HEK293T (cell line): ENCODE measurements around the gene LRTM1.

Experiments
- ELF4 ChIP-seq: fragments of 450-650 bp; IDR thresholded peaks from 2 replicates; pipeline ENCODE4 v1.6.1; 2017; ENCODE audit warnings: antibody characterized with exemption
- TF ChIP-seq, protein P1 (sequence below): fragments of 450-650 bp; IDR thresholded peaks from 2 replicates; pipeline ENCODE4 v1.6.1; 2016

DNA sequence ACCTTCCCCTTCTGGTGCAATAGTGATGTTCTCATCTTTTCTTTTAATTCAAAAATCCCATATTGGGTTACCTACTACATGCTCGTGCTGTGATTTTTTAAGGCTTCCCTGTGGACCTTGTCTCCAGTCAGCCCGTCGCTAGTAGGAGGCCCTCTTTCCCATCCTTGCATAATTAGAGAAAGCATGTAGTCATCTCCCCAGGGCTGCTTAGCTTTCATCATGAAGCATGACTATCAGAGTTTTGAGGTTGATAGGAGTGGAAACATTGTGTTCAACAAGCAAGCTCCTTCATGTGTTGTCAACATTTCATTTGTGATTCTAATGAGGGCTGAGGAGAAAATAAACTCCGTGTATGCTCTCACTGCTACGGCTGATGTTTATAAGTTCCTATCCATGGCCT, 8.7 kb upstream of the LRTM1 start:
- TF ChIP-seq, protein P1, sequence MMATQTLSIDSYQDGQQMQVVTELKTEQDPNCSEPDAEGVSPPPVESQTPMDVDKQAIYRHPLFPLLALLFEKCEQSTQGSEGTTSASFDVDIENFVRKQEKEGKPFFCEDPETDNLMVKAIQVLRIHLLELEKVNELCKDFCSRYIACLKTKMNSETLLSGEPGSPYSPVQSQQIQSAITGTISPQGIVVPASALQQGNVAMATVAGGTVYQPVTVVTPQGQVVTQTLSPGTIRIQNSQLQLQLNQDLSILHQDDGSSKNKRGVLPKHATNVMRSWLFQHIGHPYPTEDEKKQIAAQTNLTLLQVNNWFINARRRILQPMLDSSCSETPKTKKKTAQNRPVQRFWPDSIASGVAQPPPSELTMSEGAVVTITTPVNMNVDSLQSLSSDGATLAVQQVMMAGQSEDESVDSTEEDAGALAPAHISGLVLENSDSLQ = no peak
- TF ChIP-seq ELF4 = no peak
